ENCODE results near the gene TMEM94. TPM values are rescaled to one million over a fixed set of nuclear protein-coding genes. Genes with fewer than 3 reads are reported as not detected.

The TMEM94 gene
- total RNA-seq, 1 donor from 2014 or later = 112 TPM

DNA sequence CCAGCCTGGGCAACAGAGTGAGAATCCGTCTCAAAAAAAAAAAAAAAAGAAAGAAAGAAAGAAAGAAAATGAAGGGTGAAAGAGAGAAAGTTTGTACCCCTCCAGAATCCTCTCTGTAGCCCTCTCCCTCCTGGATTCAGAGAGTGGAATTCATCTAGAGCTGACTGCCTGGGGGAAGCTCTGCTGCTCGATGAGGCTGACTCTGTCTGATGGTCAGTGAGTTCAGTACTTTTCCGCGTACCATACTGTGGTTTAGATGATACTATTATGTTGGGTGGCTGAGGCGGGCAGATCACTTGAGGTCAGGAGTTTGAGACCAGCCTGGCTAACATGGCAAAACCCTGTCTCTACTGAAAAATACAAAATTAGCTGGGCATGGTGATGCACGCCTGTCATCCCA lies 14.8 kb downstream of the TMEM94 start:
- Mint-ChIP-seq H3K36me3 (peaks cover 13% of the 10 kb centered on the region), H3K9me3 (peaks cover under 1% of the 10 kb centered on the region), H3K4me1 (ENCODE audit: unreplicated experiment) (peaks cover 6% of the 10 kb centered on the region), H3K27me3 (no peaks in the 10 kb centered on the region), H3K27ac (no peak overlapping the region), H3K4me3 (no peak overlapping the region)
- TF ChIP-seq, protein P1, sequence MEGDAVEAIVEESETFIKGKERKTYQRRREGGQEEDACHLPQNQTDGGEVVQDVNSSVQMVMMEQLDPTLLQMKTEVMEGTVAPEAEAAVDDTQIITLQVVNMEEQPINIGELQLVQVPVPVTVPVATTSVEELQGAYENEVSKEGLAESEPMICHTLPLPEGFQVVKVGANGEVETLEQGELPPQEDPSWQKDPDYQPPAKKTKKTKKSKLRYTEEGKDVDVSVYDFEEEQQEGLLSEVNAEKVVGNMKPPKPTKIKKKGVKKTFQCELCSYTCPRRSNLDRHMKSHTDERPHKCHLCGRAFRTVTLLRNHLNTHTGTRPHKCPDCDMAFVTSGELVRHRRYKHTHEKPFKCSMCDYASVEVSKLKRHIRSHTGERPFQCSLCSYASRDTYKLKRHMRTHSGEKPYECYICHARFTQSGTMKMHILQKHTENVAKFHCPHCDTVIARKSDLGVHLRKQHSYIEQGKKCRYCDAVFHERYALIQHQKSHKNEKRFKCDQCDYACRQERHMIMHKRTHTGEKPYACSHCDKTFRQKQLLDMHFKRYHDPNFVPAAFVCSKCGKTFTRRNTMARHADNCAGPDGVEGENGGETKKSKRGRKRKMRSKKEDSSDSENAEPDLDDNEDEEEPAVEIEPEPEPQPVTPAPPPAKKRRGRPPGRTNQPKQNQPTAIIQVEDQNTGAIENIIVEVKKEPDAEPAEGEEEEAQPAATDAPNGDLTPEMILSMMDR (conservative IDR thresholded peaks at IDR 0.05) = no peak
- no peak for DNase-seq (ENCODE audit: extremely low spot score, unreplicated experiment)

- H3K9me3 Mint-ChIP-seq = no peaks in the 10 kb centered on the region
- H3K36me3 Mint-ChIP-seq = peaks cover 16% of the 10 kb centered on the region
- TF ChIP-seq, protein P1 (conservative IDR thresholded peaks at IDR 0.05) = no peak
- H3K4me3 Mint-ChIP-seq = no peak overlapping the region
- no peaks in the 10 kb centered on the region for H3K27me3 Mint-ChIP-seq
- DNase-seq (ENCODE audit: extremely low spot score, unreplicated experiment) = no peak
- peaks cover 14% of the 10 kb centered on the region for H3K4me1 Mint-ChIP-seq (ENCODE audit: unreplicated experiment)
- no peak overlapping the region for H3K27ac Mint-ChIP-seq
Measured at GRCh38 chr17:75472119-75472518, 15.7 kb downstream of the TMEM94 start.

GRCh38 chr17:75473246-75473645 lies 16.8 kb downstream of the TMEM94 start:
- peaks cover 14% of the 10 kb centered on the region for H3K4me1 Mint-ChIP-seq (ENCODE audit: unreplicated experiment)
- H3K27ac Mint-ChIP-seq = no peak overlapping the region
- H3K4me3 Mint-ChIP-seq = no peak overlapping the region
- TF ChIP-seq, protein P1 (conservative IDR thresholded peaks at IDR 0.05) = no peak
- peaks cover 16% of the 10 kb centered on the region for H3K36me3 Mint-ChIP-seq
- DNase-seq (ENCODE audit: extremely low spot score, unreplicated experiment) = no peak
- H3K9me3 Mint-ChIP-seq = no peaks in the 10 kb centered on the region
- H3K27me3 Mint-ChIP-seq = no peaks in the 10 kb centered on the region

GRCh38 chr17:75474736-75475135 lies 18.3 kb downstream of the TMEM94 start:
- DNase-seq (ENCODE audit: extremely low spot score, unreplicated experiment) = no peak
- TF ChIP-seq, protein P1 (conservative IDR thresholded peaks at IDR 0.05) = no peak
- no peaks in the 10 kb centered on the region for H3K27me3 Mint-ChIP-seq
- no peaks in the 10 kb centered on the region for H3K9me3 Mint-ChIP-seq
- H3K4me1 Mint-ChIP-seq (ENCODE audit: unreplicated experiment) = peaks cover 22% of the 10 kb centered on the region
- no peak overlapping the region for H3K27ac Mint-ChIP-seq
- H3K36me3 Mint-ChIP-seq = peaks cover 16% of the 10 kb centered on the region
- H3K4me3 Mint-ChIP-seq = no peak overlapping the region

- TF ChIP-seq, protein P1 (conservative IDR thresholded peaks at IDR 0.05) = no peak
- Mint-ChIP-seq H3K4me1 (ENCODE audit: unreplicated experiment) (peaks cover 28% of the 10 kb centered on the region), H3K4me3 (no peak overlapping the region), H3K27ac (no peak overlapping the region), H3K27me3 (no peaks in the 10 kb centered on the region), H3K36me3 (peaks cover 16% of the 10 kb centered on the region), H3K9me3 (no peaks in the 10 kb centered on the region)
- DNase-seq (ENCODE audit: extremely low spot score, unreplicated experiment) = no peak
Measured at GRCh38 chr17:75475144-75475835, 18.9 kb downstream of the TMEM94 start.
